HepG2 (cell line): Measurements from ENCODE around the gene GGA1. TPM values are rescaled to one million over a fixed set of nuclear protein-coding genes. Genes with fewer than 3 reads are reported as not detected.
A peak's percentile ranks its signal among the peaks of the same experiment; 100 is the strongest.

Source experiments
- AGO1 ChIP-seq: fragments of 200-400 bp; formaldehyde crosslinking; IDR thresholded peaks from 2 replicates; pipeline ENCODE4 v1.6.1; 2017; ENCODE audit warnings: mild to moderate bottlenecking, low read depth, low read length, moderate library complexity; ENCODE audit not compliant: poor library complexity, severe bottlenecking
- BCL6 ChIP-seq: IDR thresholded peaks from 2 replicates; pipeline ENCODE4 v1.6.1; 2016; ENCODE audit warnings: missing genetic modification reagents, missing compliant biosample characterization
- BORCS8-MEF2B ChIP-seq: sonication (generic); formaldehyde crosslinking; IDR thresholded peaks from 2 replicates; pipeline ENCODE4 v1.8.0; 2022; ENCODE audit warnings: mild to moderate bottlenecking, missing genetic modification reagents
- DNMT1 ChIP-seq: sonication (generic); formaldehyde crosslinking; IDR thresholded peaks from 2 replicates; pipeline ENCODE4 v1.5.1; 2020; ENCODE audit warnings: mild to moderate bottlenecking, missing genetic modification reagents
- DRAP1 ChIP-seq: IDR thresholded peaks from 2 replicates; pipeline ENCODE4 v1.6.1; 2016; ENCODE audit warnings: missing genetic modification reagents, missing compliant biosample characterization
- ISL2 ChIP-seq: sonication (generic); formaldehyde crosslinking; IDR thresholded peaks from 2 replicates; pipeline ENCODE4 v1.5.0; 2020; ENCODE audit warnings: missing genetic modification reagents
- MIER3 ChIP-seq: IDR thresholded peaks from 2 replicates; pipeline ENCODE4 v1.6.1; 2016; ENCODE audit warnings: missing compliant biosample characterization, borderline replicate concordance
- PAWR ChIP-seq: sonication (generic); formaldehyde crosslinking; IDR thresholded peaks from 2 replicates; pipeline ENCODE4 v1.4.0; 2020; ENCODE audit warnings: missing genetic modification reagents, mild to moderate bottlenecking, borderline replicate concordance
- PAXIP1 ChIP-seq: sonication (generic); formaldehyde crosslinking; conservative IDR thresholded peaks from 2 replicates; pipeline ENCODE4 v1.4.0; 2020; ENCODE audit warnings: mild to moderate bottlenecking, missing genetic modification reagents, moderate library complexity
- RNF219 ChIP-seq: sonication (generic); formaldehyde crosslinking; IDR thresholded peaks from 2 replicates; pipeline ENCODE4 v1.5.0; 2020; ENCODE audit warnings: mild to moderate bottlenecking, missing genetic modification reagents
- SALL1 ChIP-seq: sonication (generic); formaldehyde crosslinking; IDR thresholded peaks from 2 replicates; pipeline ENCODE4 v1.8.0; 2022; ENCODE audit warnings: mild to moderate bottlenecking, missing genetic modification reagents
- SMARCC2 ChIP-seq: fragments of 450-650 bp; IDR thresholded peaks from 2 replicates; pipeline ENCODE4 v1.6.1; 2017; ENCODE audit warnings: antibody characterized with exemption, mild to moderate bottlenecking
- ZBTB4 ChIP-seq: sonication (generic); formaldehyde crosslinking; IDR thresholded peaks from 2 replicates; pipeline ENCODE4 v1.4.0; 2020; ENCODE audit warnings: missing genetic modification reagents, mild to moderate bottlenecking, borderline replicate concordance
- ZNF350 ChIP-seq: sonication (generic); formaldehyde crosslinking; IDR thresholded peaks from 2 replicates; pipeline ENCODE4 v1.4.0; 2020; ENCODE audit warnings: mild to moderate bottlenecking, low read depth, missing genetic modification reagents, borderline replicate concordance
- ZNF709 ChIP-seq: sonication (generic); formaldehyde crosslinking; IDR thresholded peaks from 2 replicates; pipeline ENCODE4 v1.5.0; 2020; ENCODE audit warnings: mild to moderate bottlenecking, missing genetic modification reagents
- ZNF768 ChIP-seq: sonication (generic); formaldehyde crosslinking; IDR thresholded peaks from 2 replicates; pipeline ENCODE4 v1.4.0; 2020; ENCODE audit warnings: missing genetic modification reagents
- ZSCAN9 ChIP-seq: IDR thresholded peaks from 2 replicates; pipeline ENCODE4 v1.6.1; 2016; ENCODE audit warnings: borderline replicate concordance
- polyA plus RNA-seq, 8 experiments: library from polyadenylated mRNA; depleted of rRNA in 3 of 8; stranded (reverse) in 7 of 8; unstranded in 1 of 8; fragments of >200 nt; fragmentation: Illumina TruSeq in 4 of 8; extraction: Trizol in 4 of 8; gene quantifications; 2 replicates each; pipeline versions ENCODE4 v1.2.1 to v1.2.3, GENCODE V29; 2011 to 2016; ENCODE audit warnings: low read depth in 4 of 8, missing spikeins in 1 of 8, mixed read lengths in 1 of 8; ENCODE audit not compliant: insufficient read depth in 1 of 8
- total RNA-seq, 5 experiments: library from RNA; depleted of rRNA; stranded (reverse); fragments of >200 nt; fragmentation: Illumina TruSeq; extraction: Trizol; gene quantifications; 2 replicates each; pipeline ENCODE4 v1.2.3, GENCODE V29; 2016; ENCODE audit warnings: low read depth in 1 of 5

The GGA1 gene
- total and polyA plus RNA-seq, 2 of the 13 experiments (the other 11 are each of a cell fraction or from before 2014, with no cell fraction given) = 29.1 to 87.2 TPM

GRCh38 chr22:37674951-37675929, 66.6 kb downstream of the GGA1 start, which contains the start of gene LGALS1 (continued):
- peak; percentile 97 for TF ChIP-seq DRAP1 (CRISPR knock-in tag)
- TF ChIP-seq BORCS8-MEF2B (CRISPR knock-in tag) = no peak
- TF ChIP-seq ZBTB4 (CRISPR knock-in tag) = no peak
- no peak for TF ChIP-seq ISL2 (CRISPR knock-in tag)
- peak; percentile 46; the same call in 1 of the 2 replicates for TF ChIP-seq PAXIP1 (CRISPR knock-in tag)
- TF ChIP-seq SALL1 (CRISPR knock-in tag) = peak; percentile 51; the same call in 1 of the 2 replicates
- TF ChIP-seq SMARCC2 = no peak
- TF ChIP-seq DNMT1 (CRISPR knock-in tag) = no peak
- TF ChIP-seq ZNF709 (CRISPR knock-in tag) = no peak
- TF ChIP-seq MIER3 (CRISPR knock-in tag) = peak; percentile 14; the same call in 1 of the 2 replicates
- 0 out of 2 replicates have a peak, but pooled peaks have one; percentile 9 for TF ChIP-seq BCL6 (CRISPR knock-in tag)
- TF ChIP-seq ZSCAN9 = no peak
- no peak for TF ChIP-seq RNF219
- TF ChIP-seq AGO1 = no peak
- TF ChIP-seq PAWR (CRISPR knock-in tag) = no peak
- no peak; the same call in 1 of the 2 replicates for TF ChIP-seq ZNF350 (CRISPR knock-in tag)
- TF ChIP-seq ZNF768 (CRISPR knock-in tag) = peak; percentile 65
